Left lung (tissue), 10 donors: Measurements from ENCODE around the gene JARID2. TPM values are rescaled to one million over a fixed set of nuclear protein-coding genes. Genes with fewer than 3 reads are reported as not detected.
A peak's percentile ranks its signal among the peaks of the same experiment; 100 is the strongest.

Source experiments
- ATAC-seq: fragments of 200-7000 bp; cut with Tn5 transposase; one replicate; pipeline ENCODE4 v1.9.1; 2020; ENCODE audit warnings: moderate library complexity
- DNase-seq, 4 donors: peaks; one replicate each; pipeline ENCODE4 v3.0.0-alpha.2; 2013 to 2020
- H3K27ac ChIP-seq, 2 donors: fragments of 200-600 bp; sonication (generic) in 1 of 2; one replicate each; pipeline versions ENCODE4 v1.5.0 to v1.8.0; 2020 to 2021
- H3K27me3 ChIP-seq, 2 donors: fragments of 200-600 bp; sonication (generic) in 1 of 2; one replicate each; pipeline versions ENCODE4 v1.5.0 to v1.8.0; 2020 to 2021
- H3K36me3 ChIP-seq, 2 donors: fragments of 200-600 bp; sonication (generic) in 1 of 2; one replicate each; pipeline versions ENCODE4 v1.5.0 to v1.8.0; 2020 to 2021
- H3K4me1 ChIP-seq, 2 donors: fragments of 200-600 bp; one replicate each; pipeline ENCODE4 v1.8.0; 2021
- H3K4me3 ChIP-seq, 2 donors: fragments of 200-600 bp; sonication (generic) in 1 of 2; one replicate each; pipeline versions ENCODE4 v1.5.0 to v1.8.0; 2020 to 2021; ENCODE audit warnings: mild to moderate bottlenecking in 1 of 2
- H3K9me3 ChIP-seq, 2 donors: fragments of 200-600 bp; sonication (generic) in 1 of 2; one replicate each; pipeline versions ENCODE4 v1.5.0 to v1.8.0; 2020 to 2021
- CTCF ChIP-seq, 2 donors: fragments of 200-600 bp; sonication (generic) in 1 of 2; IDR thresholded peaks; one replicate each; pipeline versions ENCODE4 v1.5.0 to v1.8.0; 2021; ENCODE audit warnings: antibody characterized with exemption in 2 of 2
- intact Hi-C, 2 donors: fragments of 100-400 bp; cut with DNase I; formaldehyde crosslinking; loops; one replicate each; pipeline versions ENCODE4 v1.11.2 to v1.14.2; 2022
- polyA plus RNA-seq, 6 donors: library from polyadenylated mRNA; unstranded; fragments of 120-200 nt; gene quantifications; one replicate each; pipeline ENCODE4 v1.2.1, GENCODE V29; 2013; ENCODE audit not compliant: insufficient read length in 6 of 6
- total RNA-seq, 2 donors: library from RNA; stranded (reverse); fragmentation: NEBNext Ultra II Directional; extraction: Animal tissue kit (Norgen Biotek cat#: 25700); gene quantifications; one replicate each; pipeline ENCODE4 v1.2.1, GENCODE V29; 2021
- donor health status: DM: no; HTN: yes; CAD: no.
- donor health status: DM: no; HTN: no; CAD: no.

JARID2 gene
- total and polyA plus RNA-seq, 8 donors = 10.2 to 19.4 (median 17.8) TPM

GRCh38 chr6:15366879-15367278 is 121.0 kb downstream of the JARID2 start:
- Histone ChIP-seq H3K27me3 (no peaks in the 10 kb centered on the region), H3K9me3 (no peaks in the 10 kb centered on the region), H3K36me3 (no peaks in the 10 kb centered on the region), H3K4me1 (peaks cover 13 to 83% of the 10 kb centered on the region in 2 donors), H3K27ac (no peak overlapping the region), H3K4me3 (no peak overlapping the region)
- intact Hi-C loops = no loop called here
- ATAC-seq = no peak
- no peak for DNase-seq
- TF ChIP-seq CTCF (IDR thresholded peaks at IDR 0.05) = no peak

GRCh38 chr6:15368186-15368585 is 122.3 kb downstream of the JARID2 start:
- Histone ChIP-seq H3K36me3 (no peaks in the 10 kb centered on the region), H3K4me3 (no peak overlapping the region), H3K27me3 (no peaks in the 10 kb centered on the region), H3K4me1 (peaks cover 13 to 78% of the 10 kb centered on the region in 2 donors), H3K9me3 (no peaks in the 10 kb centered on the region), H3K27ac (peak overlapping the region in 1 of 2 donors; percentile 21)
- intact Hi-C loops = no loop called here
- DNase-seq (no peak), ATAC-seq (peak; percentile 31)
- TF ChIP-seq CTCF (IDR thresholded peaks at IDR 0.05) = no peak

- Histone ChIP-seq H3K27me3 (no peaks in the 10 kb centered on the region), H3K9me3 (no peaks in the 10 kb centered on the region), H3K36me3 (no peaks in the 10 kb centered on the region), H3K4me3 (no peak overlapping the region), H3K27ac (peak overlapping the region in 1 of 2 donors; percentile 21), H3K4me1 (peaks cover 13 to 71% of the 10 kb centered on the region in 2 donors)
- no peak for ATAC-seq
- DNase-seq = no peak
- intact Hi-C loops = no loop called here
- no peak for TF ChIP-seq CTCF (IDR thresholded peaks at IDR 0.05)
Measured at GRCh38 chr6:15368873-15369272, 123.0 kb downstream of the JARID2 start.

- intact Hi-C loops = no loop called here
Measured at GRCh38 chr6:15369838-15370237, 124.0 kb downstream of the JARID2 start.

More at GRCh38 chr6:15369838-15370237, 124.0 kb downstream of the JARID2 start:
- Histone ChIP-seq H3K4me1 (peaks cover 13 to 62% of the 10 kb centered on the region in 2 donors), H3K27me3 (no peaks in the 10 kb centered on the region), H3K4me3 (no peak overlapping the region), H3K27ac (no peak overlapping the region), H3K36me3 (peaks cover 0 to 2% of the 10 kb centered on the region in 2 donors), H3K9me3 (no peaks in the 10 kb centered on the region)
- TF ChIP-seq CTCF (IDR thresholded peaks at IDR 0.05) = no peak
- ATAC-seq (no peak), DNase-seq (no peak)
